Epithelial cell of esophagus (primary cell): ENCODE data around the gene NTM.
A peak's percentile ranks its signal among the peaks of the same experiment; 100 is the strongest.

Source experiments
- DNase-seq: peaks from one replicate; pipeline ENCODE4 v3.0.0; 2010; ENCODE audit warnings: low read depth
- H3K4me3 ChIP-seq: 2 replicates; pipeline ENCODE4 v1.5.1; 2011; ENCODE audit warnings: mild to moderate bottlenecking, low read length, control low read depth
- CTCF ChIP-seq: IDR thresholded peaks from 2 replicates; pipeline ENCODE4 v1.5.1; 2011; ENCODE audit warnings: low read depth, mild to moderate bottlenecking, low read length, control low read depth, inconsistent platforms; ENCODE audit not compliant: insufficient read depth; ENCODE audit errors: missing control alignments

Gene NTM

GRCh38 chr11:131819865-131820264 lies 449.4 kb downstream of the NTM start:
- TF ChIP-seq CTCF = no peak
- no peak for DNase-seq

GRCh38 chr11:131822506-131822905 lies 452.1 kb downstream of the NTM start:
- DNase-seq = no peak
- TF ChIP-seq CTCF = no peak
- H3K4me3 ChIP-seq = no peak overlapping the region

More at GRCh38 chr11:131819865-131820264, 449.4 kb downstream of the NTM start:
- H3K4me3 ChIP-seq = no peak overlapping the region

GRCh38 chr11:131823772-131824171 lies 453.4 kb downstream of the NTM start:
- no peak for DNase-seq
- TF ChIP-seq CTCF = no peak
- no peak overlapping the region for H3K4me3 ChIP-seq

GRCh38 chr11:131824771-131825170 lies 454.4 kb downstream of the NTM start:
- no peak for TF ChIP-seq CTCF
- peak; percentile 58 for DNase-seq
- H3K4me3 ChIP-seq = no peak overlapping the region

GRCh38 chr11:131827430-131827829 lies 457.0 kb downstream of the NTM start:
- no peak overlapping the region for H3K4me3 ChIP-seq
- no peak for TF ChIP-seq CTCF
- DNase-seq = no peak

- H3K4me3 ChIP-seq = no peak overlapping the region
- TF ChIP-seq CTCF = no peak
- no peak for DNase-seq
These were observed 459.3 kb downstream of the NTM start for GRCh38 chr11:131829725-131830124.

GRCh38 chr11:131832079-131832478 lies 461.7 kb downstream of the NTM start:
- no peak overlapping the region for H3K4me3 ChIP-seq
- no peak for TF ChIP-seq CTCF
- DNase-seq = no peak
